VCaP (cell line): ENCODE data around the gene AK9.
"Not testable (repeated sequence)": the region's sequence is repeated elsewhere in the genome, so short reads cannot be mapped to it uniquely, and the experiment has no call there.

Experiments used
- H3K27ac ChIP-seq: fragments of 450-650 bp; 2 replicates; pipeline ENCODE4 v1.5.1; 2017
- CTCF ChIP-seq: fragments of 450-650 bp; conservative IDR thresholded peaks from 2 replicates; pipeline ENCODE4 v1.5.1; 2017; ENCODE audit warnings: mild to moderate bottlenecking, moderate library complexity

Gene AK9

GRCh38 chr6:109714166-109714565 is 23.2 kb upstream of the AK9 start:
- H3K27ac ChIP-seq: peak overlapping the region; percentile 52
- no peak for TF ChIP-seq CTCF

GRCh38 chr6:109713097-109713496 is 22.1 kb upstream of the AK9 start:
- TF ChIP-seq CTCF: no peak
- H3K27ac ChIP-seq: peak overlapping the region; percentile 52; the same call in 1 of the 2 replicates

GRCh38 chr6:109708099-109708498 is 17.1 kb upstream of the AK9 start:
- H3K27ac ChIP-seq: not testable (repeated sequence)

- TF ChIP-seq CTCF: no peak
- no peak overlapping the region for H3K27ac ChIP-seq
Measured at GRCh38 chr6:109706513-109706912, 15.5 kb upstream of the AK9 start.

- peak; percentile 97 for TF ChIP-seq CTCF
- no peak overlapping the region for H3K27ac ChIP-seq
Measured at GRCh38 chr6:109705258-109705657, 14.3 kb upstream of the AK9 start.

- TF ChIP-seq CTCF: no peak
- no peak overlapping the region for H3K27ac ChIP-seq
Measured at GRCh38 chr6:109702791-109703190, 11.8 kb upstream of the AK9 start.

GRCh38 chr6:109701774-109702173 is 10.8 kb upstream of the AK9 start:
- TF ChIP-seq CTCF: no peak

GRCh38 chr6:109701221-109701620 is 10.2 kb upstream of the AK9 start:
- H3K27ac ChIP-seq: no peak overlapping the region
- TF ChIP-seq CTCF: no peak

More at GRCh38 chr6:109701774-109702173, 10.8 kb upstream of the AK9 start:
- no peak overlapping the region for H3K27ac ChIP-seq
